ENCODE measurements around the gene THOC6.

DNA sequence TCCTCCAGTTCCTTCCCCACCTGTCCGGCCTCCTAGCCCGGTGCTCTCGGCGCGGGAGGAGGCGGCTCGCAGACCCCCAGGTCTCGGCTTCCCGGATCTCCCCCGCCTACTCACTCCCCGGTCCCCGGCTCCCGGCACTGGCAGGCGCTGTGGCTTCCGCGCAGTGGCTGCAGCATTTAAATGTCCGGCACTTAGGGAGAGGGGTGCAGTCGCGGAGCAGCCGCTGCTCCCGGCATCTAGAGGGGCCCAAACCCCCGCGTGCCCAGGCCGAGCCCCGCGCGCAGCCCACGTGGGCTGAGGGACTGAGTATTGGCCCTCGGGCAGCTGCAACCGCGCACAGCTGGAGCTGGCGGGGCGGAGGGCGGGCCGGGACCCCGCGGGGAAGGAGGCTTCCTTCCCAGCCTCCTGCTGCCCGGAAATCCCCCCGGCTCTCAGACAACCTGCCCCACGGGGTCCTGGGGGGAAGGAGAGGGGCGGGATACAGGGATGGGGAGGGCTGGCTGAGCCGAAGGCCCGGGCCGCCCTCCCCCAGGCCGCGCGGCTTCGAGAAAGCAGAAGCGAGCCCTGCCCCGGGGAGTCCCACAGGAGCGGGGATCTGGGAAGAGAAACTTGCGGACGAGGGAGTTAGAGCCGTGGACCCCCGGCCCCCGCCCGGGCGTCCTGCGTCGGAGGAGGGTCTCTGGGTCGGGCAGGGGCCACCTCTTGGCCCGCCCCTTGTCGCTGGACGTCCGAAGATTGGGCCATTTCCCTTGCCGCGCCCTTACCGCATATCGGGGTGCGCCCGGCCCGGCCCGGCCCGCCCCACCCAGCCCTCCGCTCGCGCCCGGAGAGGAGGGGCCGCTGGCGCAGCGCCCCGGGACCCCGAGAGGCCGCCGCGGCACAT, 22.2 kb downstream of the THOC6 start, which contains the start of gene MMP25:
- TF ChIP-seq, protein P1, sequence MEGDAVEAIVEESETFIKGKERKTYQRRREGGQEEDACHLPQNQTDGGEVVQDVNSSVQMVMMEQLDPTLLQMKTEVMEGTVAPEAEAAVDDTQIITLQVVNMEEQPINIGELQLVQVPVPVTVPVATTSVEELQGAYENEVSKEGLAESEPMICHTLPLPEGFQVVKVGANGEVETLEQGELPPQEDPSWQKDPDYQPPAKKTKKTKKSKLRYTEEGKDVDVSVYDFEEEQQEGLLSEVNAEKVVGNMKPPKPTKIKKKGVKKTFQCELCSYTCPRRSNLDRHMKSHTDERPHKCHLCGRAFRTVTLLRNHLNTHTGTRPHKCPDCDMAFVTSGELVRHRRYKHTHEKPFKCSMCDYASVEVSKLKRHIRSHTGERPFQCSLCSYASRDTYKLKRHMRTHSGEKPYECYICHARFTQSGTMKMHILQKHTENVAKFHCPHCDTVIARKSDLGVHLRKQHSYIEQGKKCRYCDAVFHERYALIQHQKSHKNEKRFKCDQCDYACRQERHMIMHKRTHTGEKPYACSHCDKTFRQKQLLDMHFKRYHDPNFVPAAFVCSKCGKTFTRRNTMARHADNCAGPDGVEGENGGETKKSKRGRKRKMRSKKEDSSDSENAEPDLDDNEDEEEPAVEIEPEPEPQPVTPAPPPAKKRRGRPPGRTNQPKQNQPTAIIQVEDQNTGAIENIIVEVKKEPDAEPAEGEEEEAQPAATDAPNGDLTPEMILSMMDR (IDR thresholded peaks at IDR 0.05; ENCODE audit: low read depth, low read length, missing input control) = no peak
- TF ChIP-seq YY1 (IDR thresholded peaks at IDR 0.05) (no peak), TAF1 (conservative IDR thresholded peaks at IDR 0.05) (no peak), FOXA2 (IDR thresholded peaks at IDR 0.05) (no peak), GABPA (IDR thresholded peaks at IDR 0.05 in 1 of 2, conservative IDR thresholded peaks at IDR 0.05 in 1 of 2) (no peak), EGR1 (IDR thresholded peaks at IDR 0.05; ENCODE audit: low read depth in 2 of 2) (no peak), SP1 (IDR thresholded peaks at IDR 0.05) (no peak), RAD21 (IDR thresholded peaks at IDR 0.05) (no peak), JUND (IDR thresholded peaks at IDR 0.05) (no peak)
- TF ChIP-seq, protein P2, sequence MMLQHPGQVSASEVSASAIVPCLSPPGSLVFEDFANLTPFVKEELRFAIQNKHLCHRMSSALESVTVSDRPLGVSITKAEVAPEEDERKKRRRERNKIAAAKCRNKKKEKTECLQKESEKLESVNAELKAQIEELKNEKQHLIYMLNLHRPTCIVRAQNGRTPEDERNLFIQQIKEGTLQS (IDR thresholded peaks at IDR 0.05) = no peak
- TF ChIP-seq, protein P3, sequence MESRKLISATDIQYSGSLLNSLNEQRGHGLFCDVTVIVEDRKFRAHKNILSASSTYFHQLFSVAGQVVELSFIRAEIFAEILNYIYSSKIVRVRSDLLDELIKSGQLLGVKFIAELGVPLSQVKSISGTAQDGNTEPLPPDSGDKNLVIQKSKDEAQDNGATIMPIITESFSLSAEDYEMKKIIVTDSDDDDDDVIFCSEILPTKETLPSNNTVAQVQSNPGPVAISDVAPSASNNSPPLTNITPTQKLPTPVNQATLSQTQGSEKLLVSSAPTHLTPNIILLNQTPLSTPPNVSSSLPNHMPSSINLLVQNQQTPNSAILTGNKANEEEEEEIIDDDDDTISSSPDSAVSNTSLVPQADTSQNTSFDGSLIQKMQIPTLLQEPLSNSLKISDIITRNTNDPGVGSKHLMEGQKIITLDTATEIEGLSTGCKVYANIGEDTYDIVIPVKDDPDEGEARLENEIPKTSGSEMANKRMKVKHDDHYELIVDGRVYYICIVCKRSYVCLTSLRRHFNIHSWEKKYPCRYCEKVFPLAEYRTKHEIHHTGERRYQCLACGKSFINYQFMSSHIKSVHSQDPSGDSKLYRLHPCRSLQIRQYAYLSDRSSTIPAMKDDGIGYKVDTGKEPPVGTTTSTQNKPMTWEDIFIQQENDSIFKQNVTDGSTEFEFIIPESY (IDR thresholded peaks at IDR 0.05) = no peak
- TF ChIP-seq, protein P4, sequence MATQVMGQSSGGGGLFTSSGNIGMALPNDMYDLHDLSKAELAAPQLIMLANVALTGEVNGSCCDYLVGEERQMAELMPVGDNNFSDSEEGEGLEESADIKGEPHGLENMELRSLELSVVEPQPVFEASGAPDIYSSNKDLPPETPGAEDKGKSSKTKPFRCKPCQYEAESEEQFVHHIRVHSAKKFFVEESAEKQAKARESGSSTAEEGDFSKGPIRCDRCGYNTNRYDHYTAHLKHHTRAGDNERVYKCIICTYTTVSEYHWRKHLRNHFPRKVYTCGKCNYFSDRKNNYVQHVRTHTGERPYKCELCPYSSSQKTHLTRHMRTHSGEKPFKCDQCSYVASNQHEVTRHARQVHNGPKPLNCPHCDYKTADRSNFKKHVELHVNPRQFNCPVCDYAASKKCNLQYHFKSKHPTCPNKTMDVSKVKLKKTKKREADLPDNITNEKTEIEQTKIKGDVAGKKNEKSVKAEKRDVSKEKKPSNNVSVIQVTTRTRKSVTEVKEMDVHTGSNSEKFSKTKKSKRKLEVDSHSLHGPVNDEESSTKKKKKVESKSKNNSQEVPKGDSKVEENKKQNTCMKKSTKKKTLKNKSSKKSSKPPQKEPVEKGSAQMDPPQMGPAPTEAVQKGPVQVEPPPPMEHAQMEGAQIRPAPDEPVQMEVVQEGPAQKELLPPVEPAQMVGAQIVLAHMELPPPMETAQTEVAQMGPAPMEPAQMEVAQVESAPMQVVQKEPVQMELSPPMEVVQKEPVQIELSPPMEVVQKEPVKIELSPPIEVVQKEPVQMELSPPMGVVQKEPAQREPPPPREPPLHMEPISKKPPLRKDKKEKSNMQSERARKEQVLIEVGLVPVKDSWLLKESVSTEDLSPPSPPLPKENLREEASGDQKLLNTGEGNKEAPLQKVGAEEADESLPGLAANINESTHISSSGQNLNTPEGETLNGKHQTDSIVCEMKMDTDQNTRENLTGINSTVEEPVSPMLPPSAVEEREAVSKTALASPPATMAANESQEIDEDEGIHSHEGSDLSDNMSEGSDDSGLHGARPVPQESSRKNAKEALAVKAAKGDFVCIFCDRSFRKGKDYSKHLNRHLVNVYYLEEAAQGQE (IDR thresholded peaks at IDR 0.05) = no peak
- TF ChIP-seq, protein P5, sequence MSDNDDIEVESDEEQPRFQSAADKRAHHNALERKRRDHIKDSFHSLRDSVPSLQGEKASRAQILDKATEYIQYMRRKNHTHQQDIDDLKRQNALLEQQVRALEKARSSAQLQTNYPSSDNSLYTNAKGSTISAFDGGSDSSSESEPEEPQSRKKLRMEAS (IDR thresholded peaks at IDR 0.05) = no peak
